Effector CD4-positive, alpha-beta T cell (primary cell): ENCODE measurements around the gene PAPPA2.

Source experiments
- DNase-seq: peaks from one replicate; pipeline ENCODE4 v3.0.0-alpha.2; 2020

PAPPA2 gene

DNA sequence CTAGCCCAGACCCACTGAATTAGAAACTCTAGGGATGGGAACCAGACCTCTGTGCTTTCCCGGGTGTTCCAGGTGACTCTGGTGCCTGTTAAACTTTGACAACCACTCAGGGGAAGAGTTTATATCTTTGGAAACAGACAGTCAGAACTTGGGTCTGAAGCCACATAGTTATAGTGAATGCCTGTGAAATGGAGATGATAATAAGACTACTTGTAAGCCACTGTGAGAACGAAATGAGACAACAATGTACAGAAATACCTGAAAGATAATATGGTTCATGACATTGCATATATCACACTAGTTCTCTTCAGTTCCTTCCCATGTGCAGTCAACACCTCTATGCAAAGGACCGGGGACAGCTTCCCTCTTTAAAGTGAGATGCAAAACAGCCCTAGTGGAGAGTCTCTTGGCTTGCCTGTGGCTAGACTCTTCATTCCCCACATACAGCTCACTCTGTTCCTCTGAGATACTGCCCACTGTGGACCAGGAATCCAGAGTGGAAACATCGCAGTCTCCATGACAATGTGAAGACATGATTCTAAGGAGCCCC is 414.1 kb downstream of the PAPPA2 start:
- no peak for DNase-seq

DNA sequence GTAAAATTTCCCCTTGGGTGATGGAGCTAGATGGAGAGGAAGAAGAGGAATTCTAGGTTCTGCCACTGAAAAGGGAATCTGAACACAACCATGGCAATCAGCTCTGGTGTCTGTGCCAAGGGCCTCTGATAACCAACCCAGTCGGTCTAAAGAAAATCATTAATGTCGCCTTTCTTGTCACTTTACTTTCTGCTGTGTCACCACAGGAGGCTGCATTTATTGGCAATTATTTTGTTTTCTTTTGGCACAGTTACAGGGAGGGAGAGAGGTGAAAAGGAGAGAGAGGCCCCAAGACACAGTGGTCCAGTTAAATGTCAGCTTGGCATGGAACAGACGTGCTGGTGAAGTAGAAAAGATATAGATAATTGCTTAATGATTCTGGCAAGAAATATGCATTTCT is 414.6 kb downstream of the PAPPA2 start:
- DNase-seq, result no peak

DNA sequence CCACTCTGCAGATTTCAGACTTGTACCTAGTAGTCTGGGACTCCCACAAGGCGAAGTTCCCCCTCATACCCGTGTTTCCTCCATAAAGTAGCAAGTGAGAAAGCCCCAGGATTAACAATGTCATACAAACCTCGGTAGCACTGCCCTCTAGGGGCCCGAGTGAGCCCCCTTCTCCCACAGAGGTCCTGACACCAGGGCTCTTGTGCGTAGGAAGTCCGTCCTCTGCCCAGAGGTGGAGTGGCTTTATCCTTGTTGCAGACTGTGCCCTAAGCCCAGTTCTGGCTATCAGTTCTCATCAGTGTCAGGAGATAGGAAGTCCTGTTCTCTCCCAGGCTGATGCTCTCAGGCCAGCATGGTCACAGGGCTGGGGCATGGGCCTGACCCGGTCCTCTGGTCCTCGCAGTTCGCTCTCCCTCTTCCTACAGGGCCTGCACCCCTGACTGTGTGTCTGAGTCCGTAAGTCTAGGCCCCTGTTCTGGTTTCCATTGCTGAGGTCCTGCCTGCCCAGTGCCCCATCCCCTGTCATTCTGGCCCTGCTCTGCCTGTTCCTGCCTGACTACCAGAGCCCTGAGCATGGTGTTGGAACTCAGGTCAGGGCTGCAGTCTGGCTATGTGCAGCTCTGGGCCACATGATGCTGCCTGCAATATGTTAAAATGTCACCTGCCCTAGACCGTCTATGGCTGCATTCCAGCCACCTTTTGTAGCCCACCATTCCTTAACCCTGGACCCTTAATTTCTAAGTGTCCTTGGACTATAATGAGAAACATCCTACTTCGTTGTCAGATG is 416.0 kb downstream of the PAPPA2 start:
- DNase-seq, result no peak

DNA sequence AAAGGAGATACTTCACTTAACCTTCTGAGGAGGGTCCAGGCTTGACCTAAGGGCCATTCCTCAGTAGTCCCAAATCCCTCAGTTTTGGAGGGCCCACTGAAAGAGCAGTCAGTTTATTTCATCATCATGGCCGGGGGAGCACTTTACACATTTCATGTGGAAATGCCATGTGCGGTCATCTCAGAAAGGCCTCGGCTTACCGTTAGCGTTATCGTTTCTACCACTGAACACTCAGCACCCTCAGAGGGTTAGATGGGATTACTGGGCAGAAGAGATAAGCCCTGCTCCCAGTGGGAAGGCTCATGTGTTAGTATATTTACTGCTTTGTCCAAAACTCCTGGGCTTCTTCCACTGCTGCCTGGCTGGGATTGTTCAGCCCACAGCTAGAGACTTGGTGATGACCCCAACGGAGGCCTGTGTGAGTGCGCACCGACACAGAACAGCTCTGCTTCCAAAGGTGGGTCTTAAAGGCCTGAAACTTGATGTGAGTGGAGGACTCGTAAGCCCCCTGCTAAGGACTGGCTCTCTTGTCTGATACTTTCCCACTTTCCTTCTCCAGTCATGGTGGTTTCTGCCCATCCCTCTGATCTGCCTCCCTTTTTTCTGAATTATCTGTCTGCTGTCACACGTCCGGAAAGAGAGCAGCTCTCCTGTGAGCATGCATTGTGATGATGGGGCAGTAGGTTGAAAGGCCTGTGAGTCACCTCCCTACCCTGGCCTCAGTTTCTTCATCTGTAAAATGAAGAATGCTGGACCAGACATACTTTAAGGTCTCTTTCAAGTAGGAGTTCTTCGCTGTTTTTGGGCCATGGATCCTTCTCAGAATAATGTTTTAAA is 417.0 kb downstream of the PAPPA2 start:
- no peak for DNase-seq

DNA sequence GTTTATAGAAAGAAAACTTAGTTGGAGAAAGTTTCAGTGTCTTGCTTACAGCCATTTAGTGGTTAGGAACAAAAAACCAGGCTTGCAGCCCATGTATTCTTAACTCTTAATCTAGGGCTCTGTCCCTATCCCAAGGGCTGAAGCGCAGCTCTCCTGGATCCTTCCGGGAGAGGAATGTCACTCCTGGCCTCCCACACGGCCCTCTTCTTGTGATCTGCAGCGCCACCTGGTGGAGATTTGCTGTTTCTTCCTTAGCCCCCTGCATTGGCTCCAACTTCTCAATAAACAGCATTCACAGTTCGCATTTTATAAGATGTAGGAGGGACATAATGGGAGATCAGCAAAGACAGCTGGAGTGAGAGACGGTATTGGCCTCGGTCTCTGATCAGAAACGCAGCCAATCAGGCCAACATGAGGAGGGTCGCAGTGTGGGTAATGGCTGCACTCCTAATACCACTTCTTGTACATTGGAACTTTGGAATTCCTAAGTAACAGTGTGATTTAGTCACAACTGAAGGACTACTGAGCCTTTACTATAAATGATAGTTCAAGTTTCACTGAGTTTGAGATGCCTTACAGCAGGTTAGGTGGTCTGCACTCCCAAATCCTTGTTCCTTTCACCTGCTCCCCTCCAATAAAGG is 418.1 kb downstream of the PAPPA2 start:
- no peak for DNase-seq

DNA sequence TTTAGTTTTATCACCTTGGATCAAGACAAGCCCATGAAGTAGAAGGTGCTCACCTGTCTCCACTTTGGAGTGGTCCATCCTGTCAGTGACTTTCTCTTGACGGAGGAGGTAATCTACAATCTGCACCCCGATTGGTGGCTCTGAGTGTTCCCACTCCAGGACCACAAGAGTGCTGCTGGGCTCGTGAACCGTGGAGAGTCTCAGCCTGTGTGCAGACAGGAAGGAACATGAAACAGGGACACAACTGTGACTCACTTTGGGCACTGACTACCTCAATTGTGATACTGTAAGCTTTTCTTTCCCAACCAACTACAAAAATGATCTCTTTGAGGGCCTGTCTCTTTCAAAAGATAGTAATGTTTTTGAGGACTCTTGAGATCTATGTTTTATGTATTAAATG is 421.3 kb downstream of the PAPPA2 start:
- DNase-seq, result no peak

DNA sequence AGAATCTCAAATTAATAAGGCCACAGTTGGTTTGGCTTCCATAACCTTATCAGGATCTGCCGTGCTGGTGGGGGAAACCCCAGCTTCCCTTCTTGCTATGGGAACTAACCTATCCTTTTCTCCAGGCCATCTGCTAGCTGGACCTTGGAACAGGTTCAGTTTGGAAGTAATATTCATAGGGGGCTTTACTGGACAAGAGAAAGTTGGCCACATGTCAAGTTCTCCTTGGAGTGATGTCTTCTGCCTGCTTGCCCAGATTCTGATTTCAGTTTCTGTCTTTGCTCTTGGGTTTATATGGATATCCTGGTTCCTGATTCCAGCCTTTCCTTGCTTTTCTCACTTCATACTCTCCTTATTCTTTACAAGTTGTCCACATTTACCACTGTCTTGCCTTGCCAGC is 421.9 kb downstream of the PAPPA2 start:
- DNase-seq, result no peak

DNA sequence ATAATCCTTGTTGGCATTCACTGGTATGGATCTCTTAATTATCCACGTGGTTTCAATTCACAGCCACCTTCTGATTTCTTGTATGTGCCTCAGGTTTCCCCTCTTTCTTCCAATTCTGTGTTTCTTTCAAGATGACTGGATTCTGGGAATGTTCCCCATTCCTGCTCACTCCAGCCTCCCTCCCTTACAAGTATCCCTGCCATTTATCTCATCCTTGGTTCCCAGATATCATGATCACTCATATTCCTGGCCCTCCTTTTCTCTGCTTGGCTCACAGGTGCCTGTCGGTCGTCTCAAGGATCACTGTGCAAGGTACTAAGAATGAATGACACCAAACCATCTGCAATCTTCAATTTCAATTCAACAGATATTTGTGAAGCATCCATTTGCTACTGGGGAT is 422.4 kb downstream of the PAPPA2 start:
- DNase-seq, result no peak

DNA sequence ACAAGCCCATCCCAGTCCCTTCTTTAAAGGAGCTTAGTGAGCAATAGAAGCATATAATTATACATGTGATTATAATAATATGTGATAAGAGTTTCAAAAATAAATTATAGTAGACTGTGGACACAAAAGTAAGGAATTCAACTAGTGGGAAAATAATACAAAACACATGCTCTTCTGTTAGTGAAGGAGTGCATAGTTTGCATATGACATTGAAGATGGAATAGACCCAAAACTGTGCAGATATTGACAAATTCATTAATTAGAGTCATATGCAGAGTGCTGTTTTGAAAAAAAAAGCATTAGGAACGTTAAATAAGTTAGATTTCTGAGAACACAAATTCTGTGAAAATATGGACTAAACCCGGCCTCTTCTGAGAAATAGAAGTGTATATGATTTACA is 422.8 kb downstream of the PAPPA2 start:
- no peak for DNase-seq

DNA sequence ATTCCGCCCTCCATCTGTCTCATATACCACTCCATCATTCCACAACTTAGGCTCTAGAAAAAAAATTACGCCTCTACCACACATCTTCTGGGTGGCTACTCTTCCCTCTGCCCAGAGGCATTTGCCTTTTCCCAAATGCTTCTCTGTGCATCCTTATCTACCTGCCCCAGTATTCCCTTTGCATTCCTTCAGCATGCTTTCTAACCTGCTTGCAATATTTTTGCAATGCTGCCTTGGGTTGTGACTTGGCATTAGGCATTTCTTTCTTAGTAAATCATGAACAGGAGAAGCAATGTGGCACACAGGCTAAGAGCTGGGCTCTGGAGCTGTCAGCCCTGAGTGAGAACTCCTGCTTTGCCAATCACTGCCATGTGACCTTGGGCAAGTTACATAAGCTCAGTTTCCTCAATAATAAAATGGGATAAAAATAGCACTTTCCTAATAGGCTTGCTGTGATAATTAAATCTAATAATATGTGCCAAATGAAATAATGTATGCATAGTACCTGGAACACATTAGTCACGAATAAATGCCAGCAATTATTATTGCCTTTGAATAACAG is 425.6 kb downstream of the PAPPA2 start:
- DNase-seq, result no peak

DNA sequence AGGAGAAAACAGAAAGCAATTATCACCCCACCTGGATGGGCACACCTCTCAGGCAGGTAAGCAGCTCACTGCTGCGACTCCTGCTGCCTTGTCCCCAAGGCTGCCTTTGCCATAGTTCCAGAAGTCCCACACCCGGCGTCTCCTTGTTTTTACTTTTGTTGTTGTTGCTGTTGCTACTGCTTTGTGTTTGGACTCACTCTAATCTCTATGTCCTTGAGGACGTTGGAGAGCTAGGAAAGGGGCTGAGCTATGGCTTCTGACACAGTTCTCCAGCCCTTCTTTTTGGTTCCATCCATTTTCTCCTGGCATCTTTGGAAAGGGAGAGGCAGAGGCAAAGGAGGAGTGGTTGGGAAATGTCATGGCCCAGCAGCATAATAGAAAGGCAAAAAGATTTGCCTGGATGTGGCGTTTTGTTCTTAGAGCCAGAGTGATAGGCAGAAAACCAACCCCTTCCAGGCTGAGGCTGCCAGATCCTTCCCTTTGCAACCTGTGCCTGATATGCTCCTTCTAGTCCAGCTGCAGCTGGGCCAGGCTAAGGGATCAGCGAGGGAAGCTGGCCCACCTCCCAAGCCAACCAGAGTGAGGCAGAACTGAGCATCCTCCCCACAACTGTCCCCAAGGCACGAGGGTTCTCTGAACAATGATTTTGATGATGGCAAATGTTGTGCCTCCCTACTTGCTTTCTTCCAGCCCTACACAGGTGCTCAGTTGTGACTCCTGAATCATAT is 430.8 kb downstream of the PAPPA2 start:
- DNase-seq, result no peak

DNA sequence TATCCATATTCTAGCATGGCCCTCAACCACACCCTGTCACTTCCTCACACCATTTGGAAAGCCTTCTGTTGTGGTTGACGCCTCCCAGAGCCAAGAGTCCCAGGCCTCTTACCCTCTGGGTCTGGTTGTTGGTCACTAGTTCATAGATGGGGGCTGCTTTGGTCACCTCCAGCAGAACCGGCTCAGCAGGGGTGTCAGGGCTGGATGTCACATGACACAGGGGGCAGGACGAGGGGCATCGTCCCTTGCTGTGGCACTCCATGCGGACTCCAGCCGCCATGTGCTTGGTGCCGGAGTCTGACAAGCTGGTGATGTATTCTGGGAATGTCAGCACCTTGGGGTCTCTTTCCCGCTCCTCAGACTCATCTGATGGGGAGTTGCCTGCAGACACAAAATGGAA is 431.5 kb downstream of the PAPPA2 start:
- no peak for DNase-seq
